PC-3 (cell line): ENCODE results near the gene TNFSF8.

ENCODE experiments used
- CTCF ChIP-seq: fragments of 300-600 bp; sonication (generic); conservative IDR thresholded peaks from 2 replicates; pipeline ENCODE4 v1.5.1; 2017; ENCODE audit warnings: antibody characterized with exemption, low read depth, mild to moderate bottlenecking, low read length
- EZH2phosphoT487 ChIP-seq: fragments of 300-600 bp; sonication (generic); IDR thresholded peaks from 2 replicates; pipeline ENCODE4 v1.6.1; 2018; ENCODE audit warnings: mild to moderate bottlenecking, antibody characterized with exemption, low read length, borderline replicate concordance

- TF ChIP-seq CTCF = no peak
- no peak for TF ChIP-seq EZH2phosphoT487
These were observed 17.2 kb downstream of the TNFSF8 start for GRCh38 chr9:114913217-114913616.
